Smooth muscle cell of the brain vasculature (primary cell): ENCODE measurements around the gene ZMYND10.

ENCODE experiments used
- DNase-seq: peaks from one replicate; pipeline ENCODE4 v3.0.0-alpha.2; 2012; ENCODE audit warnings: low read depth, low spot score

The ZMYND10 gene

DNA sequence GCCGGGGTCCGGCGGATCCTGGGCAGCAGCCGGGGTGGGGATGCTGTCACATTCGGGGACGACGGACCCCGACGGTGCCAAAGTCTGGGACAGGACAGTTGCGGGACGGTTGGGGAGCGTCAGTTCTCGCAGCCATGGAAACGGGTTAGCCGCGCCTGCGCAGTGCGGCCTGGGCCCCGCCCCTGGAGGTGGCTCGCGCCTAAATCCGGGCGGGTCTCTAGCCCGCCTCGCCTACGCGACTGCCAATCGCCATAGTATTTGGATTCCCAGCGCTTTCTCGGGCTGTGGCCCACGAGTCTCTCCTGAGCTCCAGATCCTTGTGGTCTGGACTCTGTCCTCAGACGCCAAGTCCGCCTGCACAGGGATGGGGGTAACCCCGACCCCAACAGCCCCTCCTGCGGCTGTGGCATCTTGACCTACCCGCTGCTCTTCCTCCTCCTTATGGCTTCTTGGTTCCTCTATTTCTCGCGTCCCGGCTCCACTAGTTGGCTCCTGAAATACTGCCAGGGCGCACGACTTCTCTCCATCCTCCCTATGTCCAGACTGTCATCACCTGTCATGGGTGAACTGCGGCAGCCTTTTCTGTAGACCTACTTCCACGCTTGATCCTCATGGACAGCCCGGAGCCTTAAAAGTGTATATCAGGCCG, at the start of gene ZMYND10:
ZMYND10 (minus strand) TSS at position 147 of the 649 bp plus-strand sequence. CDS start 153 bp downstream, outside the sequence.
- DNase-seq, result no peak

DNA sequence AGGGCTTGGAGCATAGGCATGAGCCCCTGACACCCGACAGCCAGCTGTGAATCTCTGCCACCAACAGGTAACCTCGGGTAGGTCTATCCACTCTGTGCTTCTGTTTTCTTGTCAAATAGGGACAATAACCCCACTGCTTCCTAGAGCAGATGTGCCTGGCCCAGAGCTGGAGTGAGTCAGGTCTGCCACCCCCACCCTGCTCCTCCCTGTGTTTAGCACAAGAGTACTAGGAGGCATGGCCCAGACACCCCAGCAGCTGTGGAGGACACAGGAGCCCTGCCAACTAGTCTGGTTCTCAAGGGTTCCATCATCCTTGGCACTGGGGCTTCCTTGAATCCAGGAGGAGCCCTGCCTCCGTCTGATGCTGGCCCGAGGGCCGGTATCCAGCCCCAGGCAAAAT, 47.5 kb upstream of the ZMYND10 start:
- no peak for DNase-seq

DNA sequence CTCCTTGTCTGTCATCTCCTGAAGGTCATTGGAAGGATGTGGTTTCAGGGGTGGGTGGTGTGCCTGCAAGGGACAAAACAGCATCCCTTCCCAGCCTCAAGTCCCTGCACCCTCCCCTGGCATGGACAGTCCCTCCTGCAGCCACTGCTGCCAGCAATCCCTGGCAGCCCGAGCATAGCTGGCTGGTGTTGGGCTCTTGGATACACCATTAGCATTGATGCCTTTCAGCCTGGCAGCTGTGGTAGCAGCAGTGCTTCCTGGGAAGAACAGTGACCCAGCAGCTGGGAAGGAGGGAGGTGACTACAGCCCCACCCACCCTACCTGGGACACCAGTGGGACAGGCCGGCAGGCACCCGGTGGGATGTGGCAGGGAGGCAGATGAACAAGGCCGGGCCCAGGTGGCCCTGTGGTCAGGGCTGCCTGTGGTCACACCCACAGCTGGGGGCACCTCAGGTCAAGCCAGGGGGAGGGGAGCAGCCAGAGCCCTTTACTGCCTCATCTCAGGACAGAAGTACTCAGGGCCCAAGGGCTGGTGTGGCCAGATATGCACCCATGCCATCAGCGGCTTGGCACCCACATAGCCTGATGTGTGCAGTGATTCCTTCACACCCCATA, 46.7 kb upstream of the ZMYND10 start:
- DNase-seq, result no peak

DNA sequence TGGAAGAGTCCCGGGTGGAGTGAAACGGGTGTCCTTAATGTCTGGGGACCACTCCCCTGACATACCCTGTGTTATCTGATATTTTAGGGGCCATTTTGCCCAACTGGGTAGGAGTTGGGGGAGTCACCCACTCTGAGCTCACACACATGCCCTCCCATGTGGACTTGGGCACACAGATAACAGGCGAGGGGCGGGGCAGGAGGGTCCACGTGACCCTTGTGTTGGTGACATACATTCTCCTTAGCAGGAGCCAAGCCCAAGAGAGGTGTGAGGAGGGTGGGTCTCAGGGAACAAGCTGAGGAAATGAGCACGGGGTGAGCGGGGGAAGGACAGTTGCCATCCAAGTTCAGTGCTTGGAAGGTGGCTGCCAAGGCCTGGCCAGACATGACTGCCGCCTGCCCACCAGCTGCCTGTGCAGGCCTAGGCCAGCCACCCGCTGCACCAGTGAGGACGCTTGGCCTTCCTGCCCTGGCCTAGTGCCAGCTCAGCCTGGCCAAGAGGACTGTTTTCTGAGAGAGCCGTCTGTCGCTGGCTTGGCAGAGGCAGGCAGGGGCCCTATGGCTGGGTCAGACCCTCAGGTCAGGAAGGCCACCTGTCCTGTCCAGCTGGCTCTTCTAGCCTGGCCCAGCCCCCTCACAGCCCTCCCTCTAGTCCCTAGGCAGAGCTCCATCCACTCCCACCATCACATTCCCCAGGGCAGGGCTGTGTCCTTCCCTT, 45.1 kb upstream of the ZMYND10 start:
- no peak for DNase-seq

DNA sequence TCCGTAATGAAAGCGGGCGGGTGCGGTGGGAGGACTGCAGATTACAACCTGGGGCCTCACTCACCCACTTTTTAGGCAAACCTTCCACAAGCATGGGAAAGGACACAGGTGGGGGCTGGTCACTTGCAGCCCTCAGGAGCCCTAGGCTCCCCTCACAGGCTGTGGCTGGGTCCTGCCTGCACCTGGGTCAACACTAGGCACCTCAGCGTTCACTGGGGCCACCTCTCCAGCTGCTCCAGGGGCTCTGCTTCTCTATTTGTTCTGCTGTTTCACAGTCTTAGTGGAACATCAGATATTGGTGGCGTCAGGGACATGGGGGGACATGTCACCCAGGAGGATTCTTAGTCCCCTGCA, 43.9 kb upstream of the ZMYND10 start:
- no peak for DNase-seq

DNA sequence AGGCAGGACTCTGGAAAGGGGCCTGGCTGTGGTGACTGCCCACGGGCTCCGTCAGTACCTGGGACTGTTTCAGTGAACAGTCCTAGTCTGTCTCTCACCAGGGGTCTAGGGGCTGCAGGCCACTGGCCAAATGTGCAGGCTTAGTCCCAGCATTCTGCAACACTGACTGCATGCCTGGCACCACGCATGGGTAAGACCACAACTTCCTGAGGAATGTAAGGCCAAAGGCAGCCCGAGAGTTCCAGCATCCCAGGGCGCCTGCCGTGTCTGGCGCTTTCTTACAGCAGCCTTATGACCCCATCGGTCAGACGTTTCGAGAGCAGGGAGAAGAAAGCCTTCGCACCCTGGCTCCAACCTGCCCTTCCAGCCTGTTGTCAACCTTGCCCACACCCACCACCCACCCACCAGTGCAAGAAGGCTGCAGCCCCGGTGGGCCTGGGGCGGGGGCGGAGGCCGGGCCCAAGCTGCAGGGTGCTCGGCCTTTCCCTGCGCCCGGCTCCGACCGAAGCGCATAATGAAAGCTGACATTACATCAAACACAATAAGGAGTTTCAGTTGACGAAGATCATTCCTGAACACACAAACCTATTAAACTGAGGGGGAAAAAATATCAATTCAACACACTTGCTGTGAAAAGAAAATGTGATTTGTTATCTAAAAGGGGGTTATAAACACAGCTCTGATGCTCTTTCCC, 43.3 kb upstream of the ZMYND10 start:
- peak; percentile 37 for DNase-seq

DNA sequence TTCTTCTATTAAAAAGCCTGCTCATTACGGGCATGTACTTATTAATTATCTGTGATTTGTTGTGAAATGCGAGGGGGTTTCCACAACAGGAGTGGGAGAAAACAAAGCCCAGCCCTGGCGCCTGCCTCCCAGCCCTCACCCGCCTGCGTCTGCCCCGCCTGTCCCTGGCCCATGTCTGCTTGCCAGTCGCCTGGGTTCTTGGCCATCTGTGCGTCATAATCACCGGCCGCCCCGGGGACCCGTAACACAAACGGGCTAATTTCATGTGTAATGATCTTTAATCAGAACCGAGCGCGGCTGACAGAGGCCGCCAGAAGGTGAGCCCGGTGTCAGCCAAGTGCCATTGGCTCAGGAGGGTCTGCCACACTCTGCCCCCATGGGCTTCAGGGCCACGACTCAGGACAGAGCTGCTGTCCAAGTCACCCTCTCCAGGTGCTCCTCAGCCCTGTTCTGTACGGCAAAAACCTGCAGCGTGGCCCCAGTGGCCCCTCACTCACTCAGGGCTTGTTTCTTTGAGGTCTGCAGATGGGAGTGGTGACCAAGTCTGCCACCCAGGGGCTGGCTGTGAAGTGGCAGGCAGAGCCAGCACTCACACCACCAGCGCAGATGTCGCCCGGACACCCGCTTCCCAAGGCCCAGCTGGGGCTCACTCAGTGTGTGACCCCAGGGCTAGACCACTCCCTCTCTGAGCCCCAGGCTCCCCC, 42.6 kb upstream of the ZMYND10 start:
- no peak for DNase-seq

DNA sequence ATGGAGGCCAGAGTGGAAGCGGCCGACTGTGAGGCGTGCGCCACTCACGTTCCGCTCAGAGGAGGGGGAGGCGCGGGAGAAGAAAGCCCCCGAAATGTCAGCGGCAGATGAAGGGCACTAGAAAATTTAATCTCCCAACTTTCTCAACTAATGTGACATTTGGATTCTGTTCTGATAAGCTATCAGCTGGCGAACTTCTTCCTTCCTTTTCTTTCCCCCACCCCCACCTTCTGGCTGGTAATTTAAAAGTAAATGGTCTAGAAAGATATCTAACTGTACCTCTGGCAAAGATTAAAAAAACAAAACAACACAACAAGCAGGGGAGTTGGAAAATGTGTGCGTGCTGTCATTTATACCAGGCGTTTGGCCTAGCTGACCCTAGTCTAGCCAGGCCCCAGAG, 40.2 kb upstream of the ZMYND10 start:
- DNase-seq, result no peak

DNA sequence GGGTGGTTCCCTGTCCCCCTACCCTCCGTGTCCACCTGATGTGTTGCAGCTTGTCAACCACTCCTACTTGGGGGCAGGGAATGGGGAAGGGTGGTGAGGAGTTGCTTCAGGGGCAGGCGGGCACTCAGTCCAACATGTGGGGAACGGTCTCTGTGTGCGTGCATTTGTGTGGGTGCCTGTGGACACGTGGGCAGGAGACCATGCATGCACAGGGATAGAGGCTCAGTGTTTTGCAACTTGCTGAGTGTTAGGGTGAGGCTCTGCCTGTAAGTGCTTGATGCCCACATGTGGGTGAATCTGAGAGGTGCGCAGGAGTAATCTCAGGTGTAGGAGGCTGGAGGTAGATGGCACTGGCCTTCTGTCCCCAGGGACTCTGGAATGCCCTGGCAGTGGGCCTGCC, 38.2 kb upstream of the ZMYND10 start:
- DNase-seq, result no peak

DNA sequence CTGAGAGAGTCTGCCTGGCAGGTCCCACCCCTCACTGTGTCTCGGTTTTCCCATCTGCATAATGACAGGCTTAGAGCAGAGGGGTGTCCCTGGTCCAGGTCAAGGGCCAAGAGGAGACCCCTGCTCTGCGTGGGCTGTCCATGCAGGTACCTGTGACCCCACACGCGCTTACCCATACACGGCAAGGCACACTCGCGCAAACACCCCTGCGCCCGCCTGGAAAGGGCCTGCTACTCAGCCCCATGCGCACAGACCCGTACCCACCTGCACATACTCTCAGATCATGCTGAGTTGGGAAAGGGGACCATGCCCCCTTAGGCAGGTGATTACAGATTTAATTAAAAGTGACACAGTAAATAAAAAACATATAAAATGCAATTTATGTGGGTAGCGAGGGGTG, 37.2 kb upstream of the ZMYND10 start:
- DNase-seq, result no peak

DNA sequence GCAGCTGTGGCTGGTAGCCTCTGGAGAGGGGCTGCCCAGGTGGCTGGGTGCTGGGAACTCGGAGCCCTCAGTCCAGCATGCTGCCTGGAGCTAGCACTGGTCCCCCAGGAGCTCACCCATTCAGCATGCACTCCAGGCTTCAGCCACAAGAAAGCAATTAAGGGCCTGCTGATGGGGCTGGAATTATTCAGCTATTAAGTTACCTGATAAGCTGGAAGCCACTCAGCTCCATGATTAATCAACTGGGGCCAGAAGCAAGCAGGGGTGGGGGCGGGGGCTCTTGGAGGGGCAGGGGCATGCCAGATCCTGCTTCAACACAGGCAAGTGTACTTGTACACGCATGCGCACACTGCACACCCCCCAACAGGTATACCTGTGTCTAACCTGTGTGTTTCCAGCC, 35.9 kb upstream of the ZMYND10 start:
- DNase-seq, result no peak

DNA sequence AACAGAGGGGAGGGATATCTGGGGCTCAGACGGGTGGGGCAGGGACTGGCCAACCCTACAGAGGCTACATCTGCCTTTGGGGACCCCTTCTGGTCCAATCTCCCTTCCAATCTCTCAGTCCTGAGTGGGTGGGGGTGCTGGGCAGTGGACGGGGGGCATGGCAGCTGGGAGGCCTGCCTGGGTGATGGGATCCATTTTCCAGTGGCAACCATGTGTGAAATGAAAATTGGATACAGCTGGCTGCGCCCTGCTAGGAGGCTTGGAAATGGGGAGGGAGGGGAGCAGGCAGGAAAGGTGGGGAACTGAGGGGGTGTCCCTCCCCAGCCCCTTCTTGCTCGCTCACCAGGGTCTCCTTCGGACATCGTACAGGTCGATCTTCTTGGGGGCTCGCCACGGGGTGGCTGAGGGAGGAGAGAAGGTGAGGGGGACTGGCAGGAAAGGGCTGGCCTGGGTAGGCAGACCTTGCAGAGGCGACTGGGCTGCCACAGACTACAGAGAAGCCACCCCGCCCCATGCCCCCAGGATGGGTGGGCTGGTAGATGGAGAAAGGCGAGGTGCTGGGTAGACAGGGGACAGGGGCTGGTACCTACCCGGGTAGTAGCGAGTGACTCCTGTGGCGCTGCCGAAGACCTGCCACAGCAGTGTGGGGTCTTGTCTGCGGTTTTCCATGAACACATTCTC, 35.0 kb upstream of the ZMYND10 start:
- no peak for DNase-seq

DNA sequence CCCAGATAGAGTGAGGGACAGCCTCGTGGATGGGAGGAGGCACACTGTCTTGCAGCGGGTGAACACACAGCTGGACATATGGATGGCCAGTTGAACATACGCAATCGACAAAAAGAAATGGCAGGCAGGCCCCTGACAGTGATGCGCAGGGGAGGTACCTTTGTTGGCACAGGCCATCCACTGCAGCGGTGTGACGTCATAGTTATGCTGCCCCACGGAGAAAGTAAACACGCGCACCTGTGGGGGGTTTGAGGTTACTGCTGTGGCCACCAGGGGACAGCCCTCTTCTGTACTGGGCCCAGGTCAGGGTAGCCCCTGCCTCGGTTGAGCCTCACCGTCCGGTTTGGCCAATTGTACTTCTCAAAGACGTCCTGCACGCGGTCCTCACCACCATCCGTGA, 33.2 kb upstream of the ZMYND10 start:
- DNase-seq, result no peak

DNA sequence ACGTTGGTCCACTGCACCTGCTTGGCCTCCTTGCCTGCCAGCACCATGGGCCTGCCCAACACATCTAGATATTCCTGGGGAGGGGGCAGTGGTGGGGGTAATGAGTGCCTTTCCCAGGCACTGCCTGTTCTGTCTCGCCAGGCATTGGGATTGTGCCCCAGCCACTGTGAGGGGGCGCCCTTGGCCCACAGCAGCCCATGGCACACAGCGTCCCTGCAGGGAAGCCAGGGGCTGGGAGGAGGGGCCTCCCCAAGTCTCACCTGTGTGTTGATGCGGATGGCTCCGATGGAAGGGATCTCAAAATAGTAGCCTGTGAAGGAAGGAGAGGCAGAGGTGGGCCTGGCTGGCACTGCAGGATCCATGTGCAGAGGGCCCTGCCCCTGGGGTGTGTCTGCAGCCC, 32.5 kb upstream of the ZMYND10 start:
- no peak for DNase-seq

DNA sequence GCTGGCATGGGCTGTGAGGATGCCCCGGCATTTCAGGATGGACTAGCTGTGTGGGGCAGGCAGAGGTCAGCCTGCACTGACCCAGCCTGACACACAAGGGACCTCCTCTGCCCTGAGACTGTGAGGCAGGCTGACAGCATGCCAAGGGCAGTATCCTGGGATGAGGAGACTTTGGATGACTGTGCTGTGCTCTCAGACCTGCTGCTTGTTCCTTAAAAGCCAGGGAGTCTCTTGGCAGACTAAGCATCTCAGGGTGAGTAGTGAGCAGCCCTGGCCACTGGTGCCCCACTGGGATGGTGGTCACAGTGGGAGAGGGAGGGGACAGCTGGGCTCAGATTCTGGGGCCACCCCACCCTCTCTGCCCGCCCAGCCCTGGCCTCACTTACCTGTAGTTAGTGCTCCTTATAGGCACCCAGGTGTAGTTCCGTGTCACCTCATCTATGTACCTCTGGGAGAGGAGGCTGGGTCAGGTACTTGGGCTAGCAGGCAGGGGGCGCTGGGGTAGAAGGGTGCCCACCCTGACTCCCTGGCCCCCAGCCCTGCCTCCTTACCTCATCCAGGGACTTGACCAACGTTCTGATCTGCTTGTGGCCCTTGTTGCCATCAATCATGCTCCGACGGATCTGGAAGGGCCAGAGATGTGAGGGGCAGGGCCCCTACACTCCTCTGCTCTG, 29.9 kb upstream of the ZMYND10 start:
- DNase-seq, result no peak

DNA sequence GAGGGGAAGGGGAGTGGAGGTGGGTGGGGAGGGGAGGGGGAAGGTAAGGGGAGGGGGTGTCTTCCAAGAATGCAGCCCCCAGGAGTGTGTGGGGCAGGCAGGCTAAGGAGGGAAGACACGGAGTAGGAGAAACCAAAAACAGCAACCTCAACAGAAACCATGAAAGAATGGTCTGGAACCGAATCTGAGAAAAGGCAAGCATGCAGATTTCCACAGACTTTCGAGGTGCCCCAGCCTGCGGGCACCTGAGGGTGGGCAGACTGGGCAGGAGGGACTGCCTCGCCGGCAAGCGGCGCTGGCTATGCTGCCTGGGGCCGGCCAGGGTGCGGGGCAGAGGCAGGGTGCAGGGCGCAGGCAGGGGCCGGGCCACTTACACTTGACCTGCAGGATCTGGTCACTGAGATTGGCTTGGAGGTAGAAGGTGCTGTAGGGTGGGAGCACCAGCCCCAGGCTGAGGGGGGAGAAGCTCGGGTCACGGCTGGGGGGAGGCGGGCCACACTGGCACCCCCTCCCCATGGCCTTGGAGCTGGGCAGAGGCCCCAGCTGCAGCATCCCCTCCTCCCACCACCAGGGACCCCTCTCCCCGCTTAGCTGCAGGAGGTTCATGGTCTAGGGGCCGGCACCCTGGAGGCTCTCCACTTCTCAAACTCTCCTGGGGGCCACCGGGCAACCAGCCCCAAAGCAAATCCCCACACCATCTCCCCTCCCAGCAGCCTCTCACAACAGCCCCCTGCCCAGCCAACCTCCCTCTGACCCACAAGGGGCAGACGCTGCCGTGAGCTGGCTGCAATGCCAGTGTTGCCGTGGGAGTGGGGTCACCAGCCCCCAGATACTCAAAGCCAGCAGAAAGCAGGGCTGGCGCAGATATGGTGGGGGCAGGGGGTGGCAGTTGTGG, 29.1 kb upstream of the ZMYND10 start:
- no peak for DNase-seq

DNA sequence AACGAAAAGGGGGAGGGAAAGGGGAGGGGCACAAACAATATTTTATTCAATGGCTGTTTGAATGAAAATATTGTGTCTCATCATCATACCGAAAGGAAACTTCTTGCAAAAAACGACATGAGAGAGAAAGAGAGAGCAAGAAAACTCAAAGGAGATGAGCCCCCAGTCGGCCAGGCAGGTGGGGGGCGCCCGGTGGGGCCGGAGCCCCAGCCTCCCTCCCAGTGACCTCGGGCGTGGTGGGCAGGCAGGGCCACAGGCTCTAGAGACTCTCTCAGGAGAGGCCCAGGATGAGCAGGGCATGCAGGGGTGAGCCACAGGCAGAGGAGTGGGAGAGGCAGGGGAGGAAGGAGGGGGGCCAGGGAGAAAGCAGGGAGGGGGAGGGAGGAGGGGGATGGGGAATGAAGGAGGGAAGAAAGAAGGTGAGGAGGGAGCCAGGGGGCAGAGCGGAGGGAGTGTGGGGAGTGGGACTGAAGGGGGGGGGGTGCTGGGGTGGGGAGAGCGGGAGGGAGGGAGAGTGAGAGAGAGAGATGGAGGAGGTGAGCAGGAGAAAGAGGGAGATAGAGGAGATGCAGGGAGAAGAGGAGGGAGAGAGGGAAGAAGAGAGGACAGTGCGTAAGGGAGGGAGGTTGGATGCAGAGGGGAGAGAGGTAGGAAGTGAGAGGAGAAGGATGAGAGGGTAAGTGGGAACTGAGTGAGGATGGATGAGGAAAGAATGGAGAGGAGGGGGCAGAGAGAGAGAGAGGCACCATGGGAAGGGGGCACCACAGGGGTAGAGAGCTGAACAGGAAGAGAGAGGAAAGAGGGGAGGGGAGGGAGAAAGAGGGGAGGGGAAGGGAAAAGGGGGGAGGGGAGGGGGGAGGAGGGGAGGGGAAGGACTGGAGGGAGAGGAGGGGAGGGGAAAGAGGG, 27.9 kb upstream of the ZMYND10 start:
- no peak for DNase-seq

DNA sequence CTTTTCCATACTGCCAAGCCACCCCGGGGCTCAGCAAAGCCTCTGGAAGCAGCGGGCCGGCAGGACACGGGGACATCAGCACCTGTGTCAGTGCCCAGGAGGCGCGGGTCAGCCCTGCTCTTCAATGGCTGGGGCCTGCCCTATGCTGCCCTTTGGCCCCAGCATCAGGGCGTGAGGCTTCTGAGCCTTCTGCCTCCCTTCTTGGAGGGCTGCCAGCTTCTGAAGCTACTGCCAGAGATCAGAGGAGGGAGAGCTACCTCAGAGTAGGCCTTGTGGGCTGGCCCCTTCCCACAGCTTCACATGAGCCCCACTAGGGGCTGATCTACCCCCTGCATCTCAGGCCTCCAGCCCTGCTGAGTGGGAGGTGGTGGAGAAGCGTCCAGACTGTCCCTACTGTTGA, 26.8 kb upstream of the ZMYND10 start:
- DNase-seq, result no peak
